HG02678 (cell line): ENCODE measurements around the gene CTAG1A.
"Not testable (repeated sequence)": the region's sequence is repeated elsewhere in the genome, so short reads cannot be mapped to it uniquely, and the experiment has no call there.

Experiments
- ATAC-seq: cut with Tn5 transposase; IDR thresholded peaks from one replicate; pipeline ENCODE4 v1.9.1; 2021; ENCODE audit warnings: mild to moderate bottlenecking, moderate library complexity; ENCODE audit not compliant: unreplicated experiment

The CTAG1A gene

GRCh38 chrX:154570361-154570760 lies 14.6 kb upstream of the CTAG1A start:
- ATAC-seq = not testable (repeated sequence)

GRCh38 chrX:154573061-154573460 lies 11.9 kb upstream of the CTAG1A start:
- ATAC-seq = not testable (repeated sequence)

- ATAC-seq = not testable (repeated sequence)
Observed at GRCh38 chrX:154575076-154575475, 9.9 kb upstream of the CTAG1A start.

- not testable (repeated sequence) for ATAC-seq
Observed at GRCh38 chrX:154582994-154583393, 1.9 kb upstream of the CTAG1A start.

- not testable (repeated sequence) for ATAC-seq
Observed at GRCh38 chrX:154590415-154590814, 5.5 kb downstream of the CTAG1A start.

GRCh38 chrX:154592505-154592904 lies 7.6 kb downstream of the CTAG1A start:
- ATAC-seq = no peak

- ATAC-seq = no peak
Observed at GRCh38 chrX:154593201-154593600, 8.3 kb downstream of the CTAG1A start.

GRCh38 chrX:154594491-154594890 lies 9.6 kb downstream of the CTAG1A start:
- ATAC-seq = no peak

GRCh38 chrX:154595559-154596249 lies 10.8 kb downstream of the CTAG1A start:
- no peak for ATAC-seq

GRCh38 chrX:154596290-154596929 lies 11.5 kb downstream of the CTAG1A start:
- ATAC-seq = no peak

GRCh38 chrX:154597221-154597620 lies 12.3 kb downstream of the CTAG1A start:
- ATAC-seq = no peak

GRCh38 chrX:154598656-154599055 lies 13.7 kb downstream of the CTAG1A start:
- no peak for ATAC-seq

- ATAC-seq = no peak
Observed at GRCh38 chrX:154599531-154599930, 14.6 kb downstream of the CTAG1A start.

GRCh38 chrX:154600759-154601374 lies 15.9 kb downstream of the CTAG1A start:
- ATAC-seq = no peak

GRCh38 chrX:154602226-154602625 lies 17.3 kb downstream of the CTAG1A start:
- ATAC-seq = no peak

GRCh38 chrX:154602766-154603437 lies 18.0 kb downstream of the CTAG1A start:
- no peak for ATAC-seq

- ATAC-seq = no peak
Observed at GRCh38 chrX:154603438-154604430, 18.8 kb downstream of the CTAG1A start.

- no peak for ATAC-seq
Observed at GRCh38 chrX:154605566-154605965, 20.6 kb downstream of the CTAG1A start.

- ATAC-seq = no peak
Observed at GRCh38 chrX:154607370-154607769, 22.4 kb downstream of the CTAG1A start.

GRCh38 chrX:154607976-154608375 lies 23.0 kb downstream of the CTAG1A start:
- ATAC-seq = not testable (repeated sequence)
